ENCODE data around the gene C18orf63.

C18orf63 gene

DNA sequence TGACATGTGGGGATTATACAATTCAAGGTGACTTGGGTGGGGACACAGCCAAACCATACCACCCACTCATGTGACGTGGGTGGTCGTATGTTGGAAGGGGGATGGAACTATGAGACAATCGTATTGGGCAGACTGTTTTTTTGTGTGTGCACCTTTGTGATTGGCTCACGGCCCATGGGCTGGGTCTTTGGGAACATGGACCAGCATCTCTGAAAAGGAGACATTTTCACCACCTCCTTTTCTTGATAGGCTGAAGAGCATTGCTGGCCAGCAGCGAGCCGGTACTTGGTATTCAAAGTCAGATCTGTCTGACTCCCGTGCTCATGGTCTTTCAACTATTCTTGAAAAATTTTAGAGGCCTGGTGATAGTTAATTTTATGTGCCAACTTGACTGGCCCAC is 79.4 kb downstream of the C18orf63 start:
- no peak overlapping the region for H3K4me3 ChIP-seq (ENCODE audit: low read depth, low read length)
- no peak for TF ChIP-seq CTCF (IDR thresholded peaks at IDR 0.05; ENCODE audit: borderline replicate concordance, insufficient read depth, low read depth, low read length)

- H3K4me3 ChIP-seq (ENCODE audit: low read depth, low read length): no peak overlapping the region
- no peak for TF ChIP-seq CTCF (IDR thresholded peaks at IDR 0.05; ENCODE audit: borderline replicate concordance, insufficient read depth, low read depth, low read length)
Measured at GRCh38 chr18:74395648-74396154, 80.1 kb downstream of the C18orf63 start.

GRCh38 chr18:74396171-74397169 is 80.8 kb downstream of the C18orf63 start:
- no peak overlapping the region for H3K4me3 ChIP-seq (ENCODE audit: low read depth, low read length)
- no peak for TF ChIP-seq CTCF (IDR thresholded peaks at IDR 0.05; ENCODE audit: borderline replicate concordance, insufficient read depth, low read depth, low read length)

- TF ChIP-seq CTCF (IDR thresholded peaks at IDR 0.05; ENCODE audit: borderline replicate concordance, insufficient read depth, low read depth, low read length): 0 out of 2 replicates have a peak, but pooled peaks have one; percentile 8
- H3K4me3 ChIP-seq (ENCODE audit: low read depth, low read length): no peak overlapping the region
Measured at GRCh38 chr18:74397572-74397971, 81.9 kb downstream of the C18orf63 start.

DNA sequence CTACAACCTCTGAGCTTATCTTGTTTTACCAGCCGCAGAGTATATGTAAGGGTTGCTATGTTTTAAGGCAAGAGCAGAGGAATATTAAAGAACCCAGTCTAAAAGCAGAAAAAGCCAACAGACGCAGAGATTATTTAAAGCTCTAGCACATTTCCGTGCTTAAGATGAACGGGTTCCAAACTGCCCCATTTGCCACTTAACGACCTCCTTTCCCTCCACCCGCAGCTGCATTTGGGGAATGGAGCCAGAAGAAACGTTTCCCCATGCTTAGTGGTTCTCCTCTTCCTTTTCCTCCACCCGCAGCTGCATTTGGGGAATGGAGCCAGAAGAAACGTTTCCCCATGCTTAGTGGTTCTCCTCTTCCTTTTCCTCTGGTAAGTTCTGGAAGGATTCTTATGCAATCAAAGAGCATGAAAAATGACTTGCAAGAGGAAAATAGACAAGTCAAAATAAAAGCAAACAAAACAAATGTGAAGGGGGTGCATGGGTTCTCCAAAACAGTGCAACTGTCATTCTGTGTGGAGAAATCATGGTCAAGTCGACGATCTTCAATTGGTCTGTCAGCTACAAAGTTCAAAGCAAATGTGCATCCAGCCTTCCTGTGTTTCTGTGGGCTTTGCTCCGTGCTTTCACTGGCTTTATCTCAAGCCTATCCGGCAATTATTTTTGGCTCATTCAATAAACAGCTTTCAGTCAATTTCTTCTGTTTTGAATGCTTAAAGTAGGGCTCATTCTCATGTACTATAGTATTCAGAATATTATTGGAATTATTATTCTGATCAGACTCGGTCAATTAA is 83.7 kb downstream of the C18orf63 start:
- TF ChIP-seq CTCF (IDR thresholded peaks at IDR 0.05; ENCODE audit: borderline replicate concordance, insufficient read depth, low read depth, low read length): no peak
- H3K4me3 ChIP-seq (ENCODE audit: low read depth, low read length): no peak overlapping the region

GRCh38 chr18:74400813-74401212 is 85.2 kb downstream of the C18orf63 start:
- no peak overlapping the region for H3K4me3 ChIP-seq (ENCODE audit: low read depth, low read length)
- no peak for TF ChIP-seq CTCF (IDR thresholded peaks at IDR 0.05; ENCODE audit: borderline replicate concordance, insufficient read depth, low read depth, low read length)
